T-cell (primary cell): ENCODE measurements around the gene HAPLN2. TPM values are rescaled to one million over a fixed set of nuclear protein-coding genes. Genes with fewer than 3 reads are reported as not detected.
A peak's percentile ranks its signal among the peaks of the same experiment; 100 is the strongest.

Experiments
- ATAC-seq, 4 experiments: fragments of 200-7000 bp in 3 of 4; fragments of 150-1000 bp in 1 of 4; cut with Tn5 transposase; replicated peaks in 1 of 4; 1 replicate in 3 of 4; 2 replicates in 1 of 4; pipeline ENCODE4 v1.10.0; 2021; ENCODE audit warnings: moderate library complexity in 3 of 4, mild to moderate bottlenecking in 2 of 4, moderate number of reproducible peaks in 1 of 4
- CTCF ChIA-PET, 2 donors: fragments of 300-600 bp; sonication (Branson Sonifier 250); formaldehyde crosslinking; loops; one replicate each; lab custom pipeline; 2022; ENCODE audit warnings: antibody characterized with exemption in 2 of 2; lab: Charles Lee
- POLR2A ChIA-PET, 2 donors: fragments of 300-600 bp; sonication (Branson Sonifier 250); formaldehyde crosslinking; loops; one replicate each; lab custom pipeline; 2022; ENCODE audit warnings: antibody characterized with exemption in 2 of 2; lab: Charles Lee
- DNase-seq, 35 experiments: peaks; one replicate each; pipeline versions ENCODE4 v3.0.0 to v3.0.0-alpha.2; 2013 to 2023
- H3K27ac ChIP-seq: one replicate; pipeline ENCODE4 v1.5.1; 2013; ENCODE audit warnings: low read length
- H3K27me3 ChIP-seq, 2 experiments: replicated peaks in 1 of 2; 1 replicate in 1 of 2; 2 replicates in 1 of 2; pipeline versions ENCODE4 v1.6.1 to v1.7.0; 2013; ENCODE audit warnings: low read length in 1 of 2, mixed read lengths in 1 of 2; ENCODE audit not compliant: control insufficient read depth in 2 of 2, insufficient read depth in 2 of 2; ENCODE audit errors: extremely low read depth in 1 of 2
- H3K36me3 ChIP-seq, 2 donors: 1 replicate in 1 of 2; 2 replicates in 1 of 2; pipeline versions ENCODE4 v1.6.1 to v1.7.0; 2013; ENCODE audit warnings: low read length in 1 of 2; ENCODE audit not compliant: control insufficient read depth in 2 of 2, insufficient read depth in 1 of 2; ENCODE audit errors: extremely low read depth in 1 of 2
- H3K4me1 ChIP-seq, 2 experiments: 1 replicate in 1 of 2; 2 replicates in 1 of 2; pipeline versions ENCODE4 v1.6.1 to v1.7.0; 2013; ENCODE audit warnings: low read length in 2 of 2, mixed read lengths in 1 of 2; ENCODE audit not compliant: insufficient read depth in 2 of 2, control insufficient read depth in 1 of 2; ENCODE audit errors: extremely low read depth in 1 of 2
- H3K4me3 ChIP-seq, 2 donors: 1 replicate in 1 of 2; 2 replicates in 1 of 2; pipeline versions ENCODE4 v1.5.1 to v1.7.0; 2013; ENCODE audit warnings: mild to moderate bottlenecking in 2 of 2, low read length in 1 of 2, moderate library complexity in 1 of 2; ENCODE audit not compliant: control insufficient read depth in 1 of 2; ENCODE audit errors: extremely low read depth in 1 of 2
- H3K9me3 ChIP-seq: 2 replicates; pipeline ENCODE4 v1.7.0; 2013
- H3K27ac Mint-ChIP-seq, 2 donors: one replicate each; pipeline ENCODE4 v1.8.0; 2020 to 2021; ENCODE audit warnings: mild to moderate bottlenecking in 2 of 2, mixed read lengths in 2 of 2
- H3K27me3 Mint-ChIP-seq, 2 donors: one replicate each; pipeline ENCODE4 v1.8.0; 2021 to 2022; ENCODE audit warnings: mixed read lengths in 2 of 2
- H3K36me3 Mint-ChIP-seq: one replicate; pipeline ENCODE4 v1.8.0; 2021; ENCODE audit warnings: mixed read lengths
- H3K4me1 Mint-ChIP-seq, 3 donors: one replicate each; pipeline ENCODE4 v1.8.0; 2020 to 2022; ENCODE audit warnings: mixed read lengths in 3 of 3, mild to moderate bottlenecking in 1 of 3
- H3K4me3 Mint-ChIP-seq, 3 donors: one replicate each; pipeline ENCODE4 v1.8.0; 2020 to 2022; ENCODE audit warnings: mild to moderate bottlenecking in 3 of 3, mixed read lengths in 3 of 3, moderate library complexity in 3 of 3
- H3K9me3 Mint-ChIP-seq, 3 donors: one replicate each; pipeline ENCODE4 v1.8.0; 2020 to 2022; ENCODE audit warnings: mixed read lengths in 3 of 3
- WGBS: methylation state at CpG from one replicate; pipeline ENCODE4 v1.1.5; 2013; ENCODE audit warnings: missing lambda C conversion rate; ENCODE audit not compliant: insufficient coverage; 5-methylcytosine and 5-hydroxymethylcytosine counted together
- total RNA-seq, 35 experiments: library from RNA in 6 of 35; stranded (reverse) in 6 of 35; fragments of 120-200 nt in 1 of 35; gene quantifications; one replicate each; pipeline versions ENCODE4 v1.2.1 to v1.2.4 and lab custom pipeline; 2013 to 2026

HAPLN2 gene
- total RNA-seq, 5 donors from 2014 or later (not counting 1 experiment from before 2014, with no cell fraction given), result 0.33 TPM; not detected in 4

- no peaks in the 10 kb centered on the region for H3K9me3 ChIP-seq
- H3K4me1 Mint-ChIP-seq, result peaks cover 28 to 40% (median 31%) of the 10 kb centered on the region in 3 donors
- peaks cover 62 to 69% of the 10 kb centered on the region in 2 donors for H3K27me3 Mint-ChIP-seq
- POLR2A ChIA-PET, result no interaction called here
- H3K4me3 Mint-ChIP-seq, result peak overlapping the region in 2 of 3 donors; percentile 17 to 85
- H3K9me3 Mint-ChIP-seq, result no peaks in the 10 kb centered on the region
- CTCF ChIA-PET, result interaction anchor here in 1 of 2 donors (0.5 to 1.8 kb wide), 3 partner anchors 29 to 48 kb away, joined by 3 to 4 read pairs (median 3); no protein-coding TSS in a partner anchor
- H3K4me3 ChIP-seq, result no peak overlapping the region
- H3K36me3 Mint-ChIP-seq, result no peaks in the 10 kb centered on the region
- DNase-seq, result no peak
- WGBS, result 50% methylated on average over 2 of the region's 2 CpGs
- no peak overlapping the region for H3K27ac ChIP-seq
- ATAC-seq, result no peak
- no peaks in the 10 kb centered on the region for H3K36me3 ChIP-seq
- peaks cover 11 to 39% of the 10 kb centered on the region in 2 experiments for H3K4me1 ChIP-seq
- peak overlapping the region in 1 of 2 donors; percentile 41 for H3K27ac Mint-ChIP-seq
- peaks cover 4 to 87% of the 10 kb centered on the region in 2 experiments for H3K27me3 ChIP-seq
Observed at GRCh38 chr1:156655151-156655903, 36.1 kb downstream of the HAPLN2 start.

GRCh38 chr1:156655904-156656516 lies 36.8 kb downstream of the HAPLN2 start:
- H3K27me3 ChIP-seq, result peaks cover 4 to 81% of the 10 kb centered on the region in 2 experiments
- ChIA-PET POLR2A (no interaction called here), CTCF (interaction anchor here in 1 of 2 donors (0.6 to 1.8 kb wide), 2 partner anchors 29 to 34 kb away, joined by 3 to 4 read pairs; no protein-coding TSS in a partner anchor)
- H3K4me3 ChIP-seq, result no peak overlapping the region
- no peak overlapping the region for H3K27ac Mint-ChIP-seq
- H3K36me3 Mint-ChIP-seq, result no peaks in the 10 kb centered on the region
- no peaks in the 10 kb centered on the region for H3K36me3 ChIP-seq
- peak overlapping the region in 1 of 3 donors; percentile 85 for H3K4me3 Mint-ChIP-seq
- no peaks in the 10 kb centered on the region for H3K9me3 ChIP-seq
- H3K4me1 ChIP-seq, result peaks cover 13 to 46% of the 10 kb centered on the region in 2 experiments
- ATAC-seq, result no peak
- peaks cover 35 to 46% (median 38%) of the 10 kb centered on the region in 3 donors for H3K4me1 Mint-ChIP-seq
- WGBS, result 20% methylated on average over 1 of the region's 9 CpGs
- H3K27me3 Mint-ChIP-seq, result peaks cover 60 to 63% of the 10 kb centered on the region in 2 donors
- DNase-seq, result no peak
- no peak overlapping the region for H3K27ac ChIP-seq
- no peaks in the 10 kb centered on the region for H3K9me3 Mint-ChIP-seq

- POLR2A ChIA-PET, result no interaction called here
- Histone ChIP-seq H3K27ac (no peak overlapping the region), H3K36me3 (no peaks in the 10 kb centered on the region), H3K9me3 (no peaks in the 10 kb centered on the region), H3K4me3 (peak overlapping the region; percentile 38 to 44), H3K4me1 (peaks cover 16 to 56% of the 10 kb centered on the region in 2 experiments), H3K27me3 (peaks cover 4 to 71% of the 10 kb centered on the region in 2 experiments)
- Mint-ChIP-seq H3K27ac (peak overlapping the region in 1 of 2 donors; percentile 76), H3K36me3 (no peaks in the 10 kb centered on the region), H3K4me1 (peaks cover 43 to 57% (median 48%) of the 10 kb centered on the region in 3 donors), H3K27me3 (peaks cover 53% of the 10 kb centered on the region in 2 donors), H3K4me3 (peak overlapping the region; percentile 71 to 85 (median 73)), H3K9me3 (no peaks in the 10 kb centered on the region)
- 3% methylated on average over 43 of the region's 54 CpGs for WGBS
- DNase-seq (peak; percentile 22 to 85 (median 56)), ATAC-seq (peak; percentile 58 to 64 (median 58))
- CTCF ChIA-PET, result interaction anchor here (0.5 to 1.8 kb wide), 12 partner anchors 9 to 238 kb away, joined by 3 to 5 read pairs (median 3); no protein-coding TSS in a partner anchor
Observed at GRCh38 chr1:156656806-156657740, 37.9 kb downstream of the HAPLN2 start.

- WGBS, result 8% methylated on average over 11 of the region's 15 CpGs
- H3K27ac ChIP-seq, result no peak overlapping the region
- ATAC-seq (no peak), DNase-seq (no peak)
- no peaks in the 10 kb centered on the region for H3K9me3 ChIP-seq
- CTCF ChIA-PET, result interaction anchor here (0.5 to 1.3 kb wide), 13 partner anchors 9 to 239 kb away, joined by 3 to 5 read pairs (median 3); partner anchors contain the start of gene CRABP2 (in 1 of the 2)
- Mint-ChIP-seq H3K27me3 (peaks cover 46 to 47% of the 10 kb centered on the region in 2 donors), H3K36me3 (no peaks in the 10 kb centered on the region), H3K27ac (no peak overlapping the region), H3K9me3 (no peaks in the 10 kb centered on the region), H3K4me3 (peak overlapping the region; percentile 71 to 85 (median 73)), H3K4me1 (peaks cover 45 to 60% (median 52%) of the 10 kb centered on the region in 3 donors)
- peaks cover 16 to 58% of the 10 kb centered on the region in 2 experiments for H3K4me1 ChIP-seq
- H3K27me3 ChIP-seq, result peaks cover 4 to 64% of the 10 kb centered on the region in 2 experiments
- H3K4me3 ChIP-seq, result peak overlapping the region in 1 of 2 donors; percentile 38
- POLR2A ChIA-PET, result no interaction called here
- no peaks in the 10 kb centered on the region for H3K36me3 ChIP-seq
Observed at GRCh38 chr1:156657741-156658319, 38.6 kb downstream of the HAPLN2 start.

- H3K4me1 Mint-ChIP-seq, result peaks cover 45 to 62% (median 52%) of the 10 kb centered on the region in 3 donors
- WGBS, result 92% methylated on average over 14 of the region's 14 CpGs
- ATAC-seq, result no peak
- H3K36me3 Mint-ChIP-seq, result no peaks in the 10 kb centered on the region
- H3K9me3 Mint-ChIP-seq, result no peaks in the 10 kb centered on the region
- peaks cover 39 to 41% of the 10 kb centered on the region in 2 donors for H3K27me3 Mint-ChIP-seq
- H3K9me3 ChIP-seq, result no peaks in the 10 kb centered on the region
- peaks cover 4 to 57% of the 10 kb centered on the region in 2 experiments for H3K27me3 ChIP-seq
- H3K4me3 Mint-ChIP-seq, result peak overlapping the region in 1 of 3 donors; percentile 85
- ChIA-PET CTCF (interaction anchor here (0.6 to 1.3 kb wide), 7 partner anchors 10 to 239 kb away, joined by 3 to 5 read pairs (median 3); no protein-coding TSS in a partner anchor), POLR2A (interaction anchor here in 1 of 2 donors (0.7 kb wide), 1 partner anchor 14 kb away, joined by 3 read pairs; no protein-coding TSS in a partner anchor)
- H3K36me3 ChIP-seq, result no peaks in the 10 kb centered on the region
- H3K4me1 ChIP-seq, result peaks cover 16 to 58% of the 10 kb centered on the region in 2 experiments
- no peak overlapping the region for H3K27ac Mint-ChIP-seq
- no peak for DNase-seq
- H3K4me3 ChIP-seq, result no peak overlapping the region
- no peak overlapping the region for H3K27ac ChIP-seq
Observed at GRCh38 chr1:156658496-156658895, 39.3 kb downstream of the HAPLN2 start.
